Colonic mucosa (tissue), 4 donors: ENCODE measurements around the gene ZBTB6. TPM values are rescaled to one million over a fixed set of nuclear protein-coding genes. Genes with fewer than 3 reads are reported as not detected.
"Not testable (repeated sequence)": the region's sequence is repeated elsewhere in the genome, so short reads cannot be mapped to it uniquely, and the experiment has no call there.

Experiments
- DNase-seq: peaks from one replicate; pipeline ENCODE4 v3.0.0-alpha.2; 2020
- H3K27ac ChIP-seq: fragments of 200-600 bp; one replicate; pipeline ENCODE4 v1.8.0; 2021
- H3K27me3 ChIP-seq: fragments of 200-600 bp; one replicate; pipeline ENCODE4 v1.8.0; 2021
- H3K36me3 ChIP-seq: fragments of 200-600 bp; one replicate; pipeline ENCODE4 v1.8.0; 2021
- H3K4me1 ChIP-seq: fragments of 200-600 bp; one replicate; pipeline ENCODE4 v1.8.0; 2021; ENCODE audit warnings: mild to moderate bottlenecking
- H3K4me3 ChIP-seq: fragments of 200-600 bp; one replicate; pipeline ENCODE4 v1.8.0; 2021
- H3K9ac ChIP-seq, 2 donors: one replicate each; pipeline ENCODE4 v1.7.0; 2013; ENCODE audit warnings: control low read depth in 2 of 2, low read depth in 2 of 2, low read length in 2 of 2
- H3K9me3 ChIP-seq: fragments of 200-600 bp; one replicate; pipeline ENCODE4 v1.8.0; 2021
- intact Hi-C: fragments of 100-400 bp; cut with DNase I; formaldehyde crosslinking; loops from one replicate; pipeline ENCODE4 v1.14.1; 2022
- total RNA-seq, 2 donors: library from RNA; stranded (reverse); fragmentation: NEBNext Ultra II Directional in 1 of 2; extraction: Animal tissue kit (Norgen Biotek cat#: 25700) in 1 of 2; gene quantifications; one replicate each; pipeline ENCODE4 v1.2.1, GENCODE V29; 2021
- TF ChIP-seq, protein P1 (sequence below): fragments of 200-600 bp; IDR thresholded peaks from one replicate; pipeline ENCODE4 v1.8.0; 2022; ENCODE audit warnings: antibody characterized with exemption, mild to moderate bottlenecking
- donor health status: healthy.
- donor health status: DM: no; HTN: no; CAD: no.
- donor health status: DM: no; HTN: no; CAD: no.

Gene ZBTB6
- total RNA-seq, 2 donors from 2014 or later = 6.6 to 8.4 TPM

DNA sequence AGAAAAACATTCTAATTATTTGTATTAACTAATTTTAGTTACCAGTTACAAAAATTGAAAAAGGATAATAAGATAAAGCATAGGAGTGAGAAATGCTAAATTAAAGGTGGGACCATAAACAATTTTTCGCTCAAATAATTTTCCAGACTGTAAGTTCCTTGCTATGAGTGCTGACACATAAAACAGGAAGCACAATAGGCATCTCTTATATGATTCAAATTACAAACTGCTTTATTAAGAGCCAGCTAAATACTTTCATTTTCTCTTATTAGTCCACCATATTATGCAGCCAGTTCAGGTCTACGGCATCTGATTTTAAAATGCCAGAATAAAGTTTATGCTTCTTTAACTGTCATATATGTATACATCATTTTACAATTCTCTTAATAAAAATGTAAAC is 12.3 kb downstream of the ZBTB6 start:
- TF ChIP-seq, protein P1, sequence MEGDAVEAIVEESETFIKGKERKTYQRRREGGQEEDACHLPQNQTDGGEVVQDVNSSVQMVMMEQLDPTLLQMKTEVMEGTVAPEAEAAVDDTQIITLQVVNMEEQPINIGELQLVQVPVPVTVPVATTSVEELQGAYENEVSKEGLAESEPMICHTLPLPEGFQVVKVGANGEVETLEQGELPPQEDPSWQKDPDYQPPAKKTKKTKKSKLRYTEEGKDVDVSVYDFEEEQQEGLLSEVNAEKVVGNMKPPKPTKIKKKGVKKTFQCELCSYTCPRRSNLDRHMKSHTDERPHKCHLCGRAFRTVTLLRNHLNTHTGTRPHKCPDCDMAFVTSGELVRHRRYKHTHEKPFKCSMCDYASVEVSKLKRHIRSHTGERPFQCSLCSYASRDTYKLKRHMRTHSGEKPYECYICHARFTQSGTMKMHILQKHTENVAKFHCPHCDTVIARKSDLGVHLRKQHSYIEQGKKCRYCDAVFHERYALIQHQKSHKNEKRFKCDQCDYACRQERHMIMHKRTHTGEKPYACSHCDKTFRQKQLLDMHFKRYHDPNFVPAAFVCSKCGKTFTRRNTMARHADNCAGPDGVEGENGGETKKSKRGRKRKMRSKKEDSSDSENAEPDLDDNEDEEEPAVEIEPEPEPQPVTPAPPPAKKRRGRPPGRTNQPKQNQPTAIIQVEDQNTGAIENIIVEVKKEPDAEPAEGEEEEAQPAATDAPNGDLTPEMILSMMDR = no peak
- Histone ChIP-seq H3K27ac (peak overlapping the region; percentile 4), H3K4me3 (no peak overlapping the region), H3K9me3 (no peaks in the 10 kb centered on the region), H3K36me3 (no peaks in the 10 kb centered on the region), H3K9ac (no peak overlapping the region), H3K4me1 (no peaks in the 10 kb centered on the region), H3K27me3 (no peaks in the 10 kb centered on the region)
- DNase-seq = no peak
- intact Hi-C loops = no loop called here

DNA sequence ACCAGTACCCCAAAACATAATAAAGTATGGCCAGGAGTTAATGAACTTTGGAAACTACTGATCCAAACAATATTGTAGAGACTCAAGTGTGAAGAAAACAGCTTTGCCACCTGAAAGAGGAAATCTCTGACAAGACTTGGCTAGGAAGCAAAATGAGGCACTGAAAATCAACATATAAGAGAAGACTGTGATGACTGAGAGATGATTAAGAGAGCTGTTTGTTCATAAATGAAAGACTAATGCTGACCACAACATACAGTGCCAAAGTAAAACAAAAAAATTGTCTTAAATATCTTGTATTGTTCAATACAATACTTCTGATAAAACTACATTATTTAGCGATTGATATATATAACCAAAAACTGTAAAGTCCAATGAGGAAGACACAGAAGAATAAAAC is 15.2 kb downstream of the ZBTB6 start:
- Histone ChIP-seq H3K4me1 (no peaks in the 10 kb centered on the region), H3K27me3 (no peaks in the 10 kb centered on the region), H3K9me3 (no peaks in the 10 kb centered on the region), H3K4me3 (no peak overlapping the region), H3K27ac (no peak overlapping the region), H3K36me3 (no peaks in the 10 kb centered on the region), H3K9ac (no peak overlapping the region)
- intact Hi-C loops = no loop called here
- DNase-seq = no peak
- TF ChIP-seq, protein P1 = no peak

DNA sequence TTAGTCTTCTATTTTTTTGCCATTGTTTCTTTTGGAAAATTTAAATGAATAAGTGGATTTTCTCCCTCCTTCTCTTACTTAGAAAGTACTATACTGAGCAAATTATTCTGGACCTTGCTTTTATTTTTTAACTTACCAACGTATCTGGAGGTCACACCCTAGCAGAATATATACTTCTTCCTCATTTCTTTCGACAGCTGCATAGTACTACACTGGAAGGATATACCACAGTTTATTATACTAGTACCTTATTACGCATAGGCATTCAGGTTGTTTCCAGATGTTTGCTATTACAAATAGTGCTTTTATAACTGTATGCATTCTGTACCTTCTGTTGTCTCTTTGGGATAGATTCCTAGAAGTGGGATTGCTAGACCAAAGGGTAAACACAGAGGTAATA is 24.6 kb downstream of the ZBTB6 start:
- Histone ChIP-seq H3K27me3 (no peaks in the 10 kb centered on the region), H3K9ac (no peak overlapping the region), H3K36me3 (peaks cover 9% of the 10 kb centered on the region), H3K27ac (no peak overlapping the region), H3K4me3 (no peak overlapping the region), H3K9me3 (no peaks in the 10 kb centered on the region), H3K4me1 (no peaks in the 10 kb centered on the region)
- intact Hi-C loops = no loop called here
- TF ChIP-seq, protein P1 = no peak
- no peak for DNase-seq

DNA sequence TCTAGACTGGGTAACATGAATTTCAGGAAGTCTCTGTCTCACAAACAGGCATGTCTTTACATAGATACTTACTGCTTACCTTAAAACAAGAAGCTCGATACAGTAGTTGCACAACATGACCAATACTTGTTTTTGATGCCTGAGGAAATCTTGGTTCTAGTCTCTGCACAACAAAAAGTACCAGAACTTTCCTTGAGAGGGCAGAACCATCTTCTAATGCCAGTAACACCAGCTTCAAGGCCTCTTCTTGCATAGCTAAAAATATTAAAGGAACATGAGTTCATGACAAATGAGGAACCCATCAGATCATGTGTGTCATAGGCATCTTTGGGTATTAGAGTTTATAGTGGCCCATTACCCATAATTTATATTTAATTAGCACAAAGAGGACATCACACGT is 30.0 kb downstream of the ZBTB6 start:
- no peak for DNase-seq
- Histone ChIP-seq H3K9ac (no peak overlapping the region), H3K27me3 (no peaks in the 10 kb centered on the region), H3K9me3 (no peaks in the 10 kb centered on the region), H3K27ac (no peak overlapping the region), H3K36me3 (peaks cover 24% of the 10 kb centered on the region), H3K4me3 (no peak overlapping the region), H3K4me1 (no peaks in the 10 kb centered on the region)
- TF ChIP-seq, protein P1 = no peak
- intact Hi-C loops = no loop called here

DNA sequence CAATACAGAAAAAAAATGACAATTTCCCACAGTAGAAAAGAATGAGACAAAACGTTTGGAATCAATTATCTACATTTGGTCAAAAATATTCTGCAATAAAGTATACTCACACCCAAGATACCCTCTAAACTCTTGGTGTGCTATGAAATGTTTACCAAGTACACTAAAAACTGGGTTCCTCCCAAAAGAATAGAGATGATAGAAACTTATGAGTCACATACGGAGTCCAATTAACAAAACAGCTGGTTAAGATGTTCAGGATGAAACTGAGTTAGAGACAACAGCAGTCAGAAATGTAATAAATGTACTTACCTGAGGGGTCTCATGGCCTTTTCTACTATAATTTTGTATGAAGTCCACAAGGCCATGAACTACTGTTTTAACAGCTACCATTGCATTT is 33.7 kb downstream of the ZBTB6 start:
- no peaks in the 10 kb centered on the region for H3K9me3 ChIP-seq
- H3K4me3 ChIP-seq = no peak overlapping the region
- no peak for DNase-seq
- TF ChIP-seq, protein P1 = no peak
- H3K9ac ChIP-seq = no peak overlapping the region
- no peak overlapping the region for H3K27ac ChIP-seq
- H3K27me3 ChIP-seq = no peaks in the 10 kb centered on the region
- H3K4me1 ChIP-seq = no peaks in the 10 kb centered on the region
- peaks cover 31% of the 10 kb centered on the region for H3K36me3 ChIP-seq
- intact Hi-C loops = no loop called here

DNA sequence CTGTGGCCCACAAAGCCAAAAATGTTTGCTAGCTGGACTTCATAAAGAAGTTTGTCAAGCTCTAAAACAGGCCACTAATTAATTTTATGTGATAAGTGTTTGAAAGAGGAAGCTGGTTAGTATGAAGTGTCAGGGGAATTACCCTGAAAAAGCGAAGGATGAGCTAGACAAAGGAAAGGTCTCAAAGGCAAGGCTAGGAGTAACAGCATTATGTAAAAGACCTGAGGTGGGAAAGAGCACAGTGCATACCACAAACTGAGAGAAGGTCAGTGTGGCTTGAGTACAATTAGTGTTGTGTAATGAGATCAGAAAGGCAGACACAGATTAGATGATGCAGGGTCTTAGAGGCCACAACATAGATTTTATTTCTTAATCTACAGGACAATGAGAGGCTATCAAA is 37.6 kb downstream of the ZBTB6 start:
- no peaks in the 10 kb centered on the region for H3K4me1 ChIP-seq
- H3K9me3 ChIP-seq = no peaks in the 10 kb centered on the region
- TF ChIP-seq, protein P1 = no peak
- DNase-seq = no peak
- intact Hi-C loops = no loop called here
- H3K36me3 ChIP-seq = peaks cover 19% of the 10 kb centered on the region
- H3K9ac ChIP-seq = no peak overlapping the region
- H3K27me3 ChIP-seq = no peaks in the 10 kb centered on the region
- H3K4me3 ChIP-seq = no peak overlapping the region
- H3K27ac ChIP-seq = no peak overlapping the region

DNA sequence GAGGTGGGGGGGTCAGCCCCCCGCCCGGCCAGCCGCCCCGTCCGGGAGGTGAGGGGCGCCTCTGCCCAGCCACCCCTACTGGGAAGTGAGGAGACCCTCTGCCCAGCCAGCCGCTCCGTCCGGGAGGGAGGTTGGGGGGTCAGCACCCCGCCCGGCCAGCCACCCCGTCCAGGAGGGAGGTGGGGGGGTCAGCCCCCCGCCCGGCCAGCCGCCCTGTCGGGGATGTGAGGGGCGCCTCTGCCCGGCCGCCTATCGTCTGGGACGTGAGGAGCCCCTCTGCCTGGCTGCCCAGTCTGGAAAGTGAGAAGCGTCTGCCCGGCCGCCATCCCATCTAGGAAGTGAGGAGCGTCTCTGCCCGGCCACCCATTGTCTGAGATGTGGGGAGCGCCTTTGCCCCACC is 45.8 kb downstream of the ZBTB6 start:
- H3K9me3 ChIP-seq, H3K9ac ChIP-seq, intact Hi-C loops, H3K27me3 ChIP-seq, H3K27ac ChIP-seq, DNase-seq, H3K36me3 ChIP-seq, H3K4me3 ChIP-seq, H3K4me1 ChIP-seq: not testable (repeated sequence)
